Measurements from ENCODE around the gene IL17RC.

DNA sequence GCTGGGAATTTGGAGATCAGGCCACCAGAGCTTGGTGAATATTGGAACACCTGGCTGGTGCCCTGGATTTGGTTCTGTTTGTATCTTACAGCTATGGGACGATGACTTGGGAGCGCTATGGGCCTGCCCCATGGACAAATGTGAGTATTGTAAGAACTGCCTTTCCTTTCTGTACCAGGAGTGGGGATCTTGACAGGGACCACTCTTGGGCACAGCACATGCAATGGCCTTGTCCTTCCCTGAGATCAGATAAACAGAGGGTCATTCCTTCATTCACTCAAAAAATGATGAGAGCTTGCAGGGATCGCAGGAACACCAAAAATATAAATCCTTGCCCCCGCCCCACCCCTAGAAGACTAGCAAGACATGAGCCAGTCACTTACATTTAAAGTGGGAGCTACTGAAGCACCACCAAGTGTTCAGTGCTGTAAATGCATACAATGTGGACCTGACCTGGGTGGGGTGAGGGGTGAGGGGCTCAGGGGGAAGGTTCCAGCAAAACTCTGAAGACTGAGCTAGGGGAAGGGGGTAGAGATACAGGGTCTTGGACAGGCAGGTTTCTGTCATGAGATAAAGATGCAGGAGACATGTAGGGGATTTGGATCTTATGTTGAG lies 14.0 kb downstream of the IL17RC start:
- TF ChIP-seq, protein P1, sequence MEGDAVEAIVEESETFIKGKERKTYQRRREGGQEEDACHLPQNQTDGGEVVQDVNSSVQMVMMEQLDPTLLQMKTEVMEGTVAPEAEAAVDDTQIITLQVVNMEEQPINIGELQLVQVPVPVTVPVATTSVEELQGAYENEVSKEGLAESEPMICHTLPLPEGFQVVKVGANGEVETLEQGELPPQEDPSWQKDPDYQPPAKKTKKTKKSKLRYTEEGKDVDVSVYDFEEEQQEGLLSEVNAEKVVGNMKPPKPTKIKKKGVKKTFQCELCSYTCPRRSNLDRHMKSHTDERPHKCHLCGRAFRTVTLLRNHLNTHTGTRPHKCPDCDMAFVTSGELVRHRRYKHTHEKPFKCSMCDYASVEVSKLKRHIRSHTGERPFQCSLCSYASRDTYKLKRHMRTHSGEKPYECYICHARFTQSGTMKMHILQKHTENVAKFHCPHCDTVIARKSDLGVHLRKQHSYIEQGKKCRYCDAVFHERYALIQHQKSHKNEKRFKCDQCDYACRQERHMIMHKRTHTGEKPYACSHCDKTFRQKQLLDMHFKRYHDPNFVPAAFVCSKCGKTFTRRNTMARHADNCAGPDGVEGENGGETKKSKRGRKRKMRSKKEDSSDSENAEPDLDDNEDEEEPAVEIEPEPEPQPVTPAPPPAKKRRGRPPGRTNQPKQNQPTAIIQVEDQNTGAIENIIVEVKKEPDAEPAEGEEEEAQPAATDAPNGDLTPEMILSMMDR (IDR thresholded peaks at IDR 0.05) = no peak
- TF ChIP-seq POLR2A (IDR thresholded peaks at IDR 0.05) (no peak), EP300 (IDR thresholded peaks at IDR 0.05) (no peak)
